ENCODE data around the gene ATF4. TPM values are rescaled to one million over a fixed set of nuclear protein-coding genes. Genes with fewer than 3 reads are reported as not detected.

ATF4 gene
- total and polyA plus RNA-seq, 2 of the 13 experiments (the other 11 are each of a cell fraction or from before 2014, with no cell fraction given), result 486 to 1,297 TPM

- no peak for TF ChIP-seq EP300 (IDR thresholded peaks at IDR 0.05; ENCODE audit: low read depth in 2 of 2, low read length in 2 of 2)
- no peak; the same call in 1 of the 2 replicates for TF ChIP-seq EP300 (CRISPR knock-in tag; IDR thresholded peaks at IDR 0.05; ENCODE audit: borderline replicate concordance)
- no peak for TF ChIP-seq NFIB (CRISPR knock-in tag; IDR thresholded peaks at IDR 0.05; ENCODE audit: borderline replicate concordance)
- peak; percentile 54 for TF ChIP-seq DRAP1 (CRISPR knock-in tag; IDR thresholded peaks at IDR 0.05)
- no peak; the same call in 1 of the 2 replicates for TF ChIP-seq ZNF180 (CRISPR knock-in tag; IDR thresholded peaks at IDR 0.05; ENCODE audit: borderline replicate concordance, low read depth)
- TF ChIP-seq HBP1 (CRISPR knock-in tag; IDR thresholded peaks at IDR 0.05; ENCODE audit: low read depth), result peak; percentile 80; the same call in 1 of the 2 replicates
- TF ChIP-seq PHF8 (CRISPR knock-in tag; IDR thresholded peaks at IDR 0.05), result no peak
- peak; percentile 28; the same call in 1 of the 2 replicates for TF ChIP-seq MAX (IDR thresholded peaks at IDR 0.05)
- TF ChIP-seq SATB2 (CRISPR knock-in tag; IDR thresholded peaks at IDR 0.05), result peak; percentile 90
- peak; percentile 69; the same call in 1 of the 2 replicates for TF ChIP-seq HOXD1 (CRISPR knock-in tag; IDR thresholded peaks at IDR 0.05)
- TF ChIP-seq SIX1 (CRISPR knock-in tag; IDR thresholded peaks at IDR 0.05; ENCODE audit: borderline replicate concordance), result peak; percentile 41; the same call in 1 of the 2 replicates
- no peak for TF ChIP-seq ZBTB14 (CRISPR knock-in tag; IDR thresholded peaks at IDR 0.05)
- TF ChIP-seq NFIC (IDR thresholded peaks at IDR 0.05; ENCODE audit: low read length), result no peak
- TF ChIP-seq ZBTB43 (CRISPR knock-in tag; conservative IDR thresholded peaks at IDR 0.05), result peak; percentile 94
- TF ChIP-seq KDM2A (CRISPR knock-in tag; IDR thresholded peaks at IDR 0.05; ENCODE audit: borderline replicate concordance, low read depth), result peak; percentile 89
- TF ChIP-seq PRPF4 (IDR thresholded peaks at IDR 0.05; ENCODE audit: low read depth, low read length, poor library complexity, severe bottlenecking), result no peak
- TF ChIP-seq HINFP (CRISPR knock-in tag; IDR thresholded peaks at IDR 0.05; ENCODE audit: low read depth), result no peak; the same call in 1 of the 2 replicates
- TF ChIP-seq TBL1XR1 (IDR thresholded peaks at IDR 0.05; ENCODE audit: borderline replicate concordance, low read length, partially characterized antibody), result no peak
- peak; percentile 71; the same call in 1 of the 2 replicates for TF ChIP-seq TFDP1 (CRISPR knock-in tag; IDR thresholded peaks at IDR 0.05; ENCODE audit: borderline replicate concordance)
- peak; percentile 64; the same call in 1 of the 2 replicates for TF ChIP-seq KDM5B (CRISPR knock-in tag; IDR thresholded peaks at IDR 0.05; ENCODE audit: borderline replicate concordance)
Observed at GRCh38 chr22:39545386-39546365, 25.3 kb downstream of the ATF4 start (continued).

Measured in HepG2 (cell line).